ENCODE data around the gene LMO2. TPM values are rescaled to one million over a fixed set of nuclear protein-coding genes. Genes with fewer than 3 reads are reported as not detected.

LMO2 gene
- polyA plus RNA-seq, 1 donor from 2014 or later, result 11.4 TPM

Other genes with a start within 250 kb of the LMO2 start
- gene C11orf91, start 191.2 kb downstream of the LMO2 start, polyA plus RNA-seq, result not detected
- 39.7 TPM for gene CD59, start 155.7 kb downstream of the LMO2 start, polyA plus RNA-seq
- 26.6 TPM for gene FBXO3, start 117.6 kb downstream of the LMO2 start, polyA plus RNA-seq
- 63.5 TPM for gene CAPRIN1, start 159.7 kb upstream of the LMO2 start, polyA plus RNA-seq
- gene NAT10, start 213.6 kb upstream of the LMO2 start, polyA plus RNA-seq, result 35.7 TPM